HTR-8/SVneo (cell line): ENCODE measurements around the gene FOXO6.

Source experiments
- DNase-seq: peaks from one replicate; pipeline ENCODE4 v3.0.0; 2011; ENCODE audit warnings: low spot score, mixed read lengths; ENCODE audit not compliant: insufficient read length
- FAIRE-seq: peaks from 2 replicates; lab custom pipeline; 2011; peaks lifted over from hg19 to GRCh38; lab: Jason Lieb, UNC

FOXO6 gene

GRCh38 chr1:41360786-41361494, at the start of gene FOXO6:
TSS of gene FOXO6 (plus strand) at chr1:41361434.
- FAIRE-seq (peak; percentile 90), DNase-seq (peak; percentile 94)

DNA sequence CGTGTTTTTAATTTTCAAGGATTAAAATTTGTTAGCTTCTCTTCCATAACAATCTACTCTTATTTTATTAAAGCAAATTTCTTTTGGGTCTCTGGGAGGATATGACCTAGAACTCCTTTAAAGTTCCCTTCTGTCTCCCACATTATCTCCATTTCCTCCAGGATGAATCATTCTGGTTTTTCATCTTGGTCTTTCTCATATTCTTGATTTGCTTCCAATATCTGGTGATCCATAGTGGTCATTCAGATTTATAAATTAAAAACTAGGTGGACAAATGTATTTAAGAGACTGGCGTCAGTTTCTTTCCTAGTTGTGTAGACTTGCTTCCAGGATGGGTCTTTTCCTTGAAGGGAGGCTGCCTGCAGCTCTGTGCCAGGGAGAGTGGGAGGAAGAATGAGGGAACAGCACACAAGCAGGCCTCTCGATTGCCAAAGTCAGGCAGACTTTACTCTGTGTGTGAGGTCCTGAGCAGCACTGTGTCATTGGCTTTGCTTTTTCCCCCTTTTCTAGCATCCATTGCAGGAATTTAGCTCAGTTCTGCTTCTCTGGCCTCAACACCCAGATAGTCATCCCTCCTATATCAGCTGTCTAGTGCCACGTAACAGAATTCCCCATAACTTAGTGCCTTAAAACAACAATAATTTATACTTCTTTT, 48.1 kb upstream of the FOXO6 start:
- FAIRE-seq (no peak), DNase-seq (no peak)

DNA sequence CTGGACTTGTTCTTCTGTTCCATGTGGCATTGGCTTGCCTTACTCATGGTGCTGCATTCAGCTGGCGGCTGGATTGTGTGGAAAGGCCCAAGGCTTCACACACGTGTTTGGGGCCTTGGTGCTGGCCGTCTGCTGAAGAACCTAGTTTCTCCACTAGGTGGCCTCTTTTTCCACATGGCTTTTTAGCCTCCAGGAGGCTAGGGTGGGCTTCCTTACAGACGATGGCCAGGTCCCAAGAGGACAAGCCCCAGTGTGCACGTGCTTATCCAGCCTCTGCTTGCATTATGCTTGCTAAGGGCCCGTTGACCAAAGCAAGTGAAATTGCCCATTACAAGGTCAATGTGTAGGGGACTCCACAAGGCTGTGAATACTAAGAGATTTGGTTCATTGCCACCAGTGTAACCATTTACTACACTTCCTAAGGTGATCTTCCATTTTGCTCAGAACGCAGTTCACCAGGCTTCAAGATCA, 47.5 kb upstream of the FOXO6 start:
- FAIRE-seq (peak; percentile 9), DNase-seq (no peak)

GRCh38 chr1:41314376-41315145, 46.7 kb upstream of the FOXO6 start:
- FAIRE-seq (no peak), DNase-seq (no peak)

DNA sequence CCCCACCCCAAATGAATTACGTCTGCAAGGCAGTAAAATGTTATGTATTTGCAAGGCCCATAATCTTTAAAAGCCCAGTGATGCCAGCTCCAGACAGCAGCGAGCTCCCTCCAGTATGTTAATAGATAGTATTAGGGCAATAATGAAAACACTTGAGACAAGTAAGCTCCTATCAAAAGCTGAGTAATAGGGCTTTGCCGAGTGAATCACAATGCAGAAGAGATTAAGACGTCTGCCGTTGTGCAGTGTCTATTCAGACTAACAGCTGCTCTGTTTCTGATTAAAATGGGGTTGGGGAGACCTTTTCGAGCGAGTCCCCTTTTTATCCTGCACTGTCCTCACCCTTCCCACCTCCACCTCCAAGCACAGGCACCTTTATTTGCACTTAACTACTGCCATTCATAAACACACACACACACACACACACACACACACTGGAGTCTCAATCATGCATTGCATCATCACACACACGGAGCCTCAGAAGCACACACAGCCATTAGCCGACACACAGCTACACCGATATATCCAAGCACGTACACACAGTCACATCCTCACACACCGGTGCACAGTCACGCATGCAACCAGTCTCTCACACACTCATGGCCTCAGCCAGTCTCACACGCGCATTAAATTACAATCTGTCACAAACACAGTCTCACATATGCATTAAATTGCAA, 46.0 kb upstream of the FOXO6 start:
- DNase-seq (no peak), FAIRE-seq (no peak)

DNA sequence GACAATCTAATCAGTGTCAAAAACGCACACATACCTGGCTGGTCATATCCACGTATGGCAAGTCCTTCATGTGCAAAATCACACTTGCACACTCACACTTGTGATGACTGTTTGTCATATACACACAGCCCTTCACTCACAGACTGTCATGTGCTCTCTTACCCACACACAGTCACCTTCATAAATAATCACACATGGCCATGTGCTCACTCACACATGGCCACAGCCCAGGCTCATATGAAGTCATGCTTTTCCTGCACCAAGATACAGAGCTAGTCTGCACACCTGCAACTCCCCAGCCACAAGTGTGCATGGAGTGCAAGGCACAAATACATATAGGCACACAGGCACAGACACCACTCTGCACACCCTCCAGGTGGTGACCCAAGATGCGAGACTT, 45.4 kb upstream of the FOXO6 start:
- FAIRE-seq (no peak), DNase-seq (no peak)

GRCh38 chr1:41317361-41317760, 43.9 kb upstream of the FOXO6 start:
- DNase-seq: no peak
- FAIRE-seq: no peak

DNA sequence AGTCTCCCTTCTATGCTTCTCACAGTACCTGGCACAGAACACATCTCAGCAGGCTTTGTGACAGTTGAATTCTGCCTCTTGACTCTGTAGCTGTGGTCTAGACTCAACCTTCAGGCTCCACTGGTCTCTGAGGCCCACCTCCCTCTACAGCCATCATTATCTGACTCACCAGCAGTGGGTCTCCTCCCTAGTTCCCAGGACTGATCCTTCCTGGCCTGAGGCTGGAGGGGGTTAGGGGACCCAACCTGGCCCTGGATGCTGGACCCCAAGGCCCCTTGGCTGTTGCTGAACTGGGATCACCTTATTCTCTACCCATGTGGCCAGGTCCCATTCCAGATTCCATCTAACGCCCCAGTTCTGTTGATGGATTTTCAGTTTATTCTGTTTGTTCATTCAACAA, 43.1 kb upstream of the FOXO6 start:
- no peak for DNase-seq
- FAIRE-seq: no peak

DNA sequence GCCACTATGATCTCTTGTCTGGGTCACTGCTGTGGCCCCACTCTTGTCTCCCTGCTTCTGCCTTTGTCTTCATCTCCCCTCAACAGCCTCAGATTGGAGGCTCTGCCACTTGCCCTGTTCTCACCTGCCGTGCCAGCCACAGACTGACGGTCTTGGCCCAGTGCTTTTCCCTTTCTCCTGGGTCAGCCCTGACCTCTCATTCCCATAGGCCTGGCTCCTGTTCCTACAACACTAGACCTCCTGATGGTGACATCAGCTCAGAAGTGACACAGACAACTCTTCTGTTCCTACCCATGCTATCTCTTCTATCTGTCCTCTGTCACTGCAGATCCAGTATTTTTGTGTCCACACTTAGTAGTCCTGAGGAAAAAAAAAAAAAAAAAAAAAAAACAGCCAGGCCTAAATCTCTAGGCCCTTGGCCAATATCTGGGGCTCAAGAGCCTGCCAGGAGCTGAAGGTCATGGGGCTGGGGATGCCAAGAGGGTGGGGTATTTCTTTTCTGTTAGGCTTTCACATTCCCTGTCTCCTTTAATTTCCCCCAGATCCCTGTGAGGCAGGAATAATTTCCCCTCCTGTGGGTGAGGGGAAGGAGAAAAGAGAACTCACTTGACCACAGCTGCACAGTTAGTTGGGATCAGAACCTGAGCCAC, 42.0 kb upstream of the FOXO6 start:
- FAIRE-seq (no peak), DNase-seq (no peak)

GRCh38 chr1:41319807-41320711, 41.2 kb upstream of the FOXO6 start:
- peak; percentile 48 for FAIRE-seq
- DNase-seq: no peak

GRCh38 chr1:41320895-41321676, 40.1 kb upstream of the FOXO6 start:
- FAIRE-seq (no peak), DNase-seq (no peak)

DNA sequence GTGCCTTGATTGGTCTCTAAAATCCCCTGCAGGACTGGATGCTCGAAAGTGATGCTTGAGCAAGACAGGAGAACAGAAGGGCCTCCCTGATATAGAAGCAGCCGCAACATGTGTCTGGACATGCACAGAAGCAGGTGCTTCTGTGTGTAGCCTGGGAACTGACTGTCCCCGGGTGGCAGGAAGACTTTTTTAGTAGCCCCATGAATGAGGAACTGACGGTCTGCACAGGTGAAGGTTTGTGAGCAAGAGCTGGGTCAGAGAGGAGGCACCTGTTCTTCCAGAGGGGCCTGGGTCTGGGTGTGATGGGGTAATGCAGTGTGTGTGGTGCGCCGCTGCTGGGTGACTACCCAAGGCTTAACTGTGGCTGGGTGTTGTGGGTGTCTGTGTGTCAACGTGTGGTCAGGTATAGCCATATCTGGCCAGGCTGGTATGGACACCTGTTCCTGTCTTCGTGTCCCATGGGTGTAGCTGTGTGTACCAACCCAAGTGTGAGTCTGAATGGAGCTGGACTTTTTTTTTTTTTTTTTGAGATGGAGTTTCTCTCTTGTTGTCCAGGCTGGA, 39.1 kb upstream of the FOXO6 start:
- no peak for FAIRE-seq
- no peak for DNase-seq

DNA sequence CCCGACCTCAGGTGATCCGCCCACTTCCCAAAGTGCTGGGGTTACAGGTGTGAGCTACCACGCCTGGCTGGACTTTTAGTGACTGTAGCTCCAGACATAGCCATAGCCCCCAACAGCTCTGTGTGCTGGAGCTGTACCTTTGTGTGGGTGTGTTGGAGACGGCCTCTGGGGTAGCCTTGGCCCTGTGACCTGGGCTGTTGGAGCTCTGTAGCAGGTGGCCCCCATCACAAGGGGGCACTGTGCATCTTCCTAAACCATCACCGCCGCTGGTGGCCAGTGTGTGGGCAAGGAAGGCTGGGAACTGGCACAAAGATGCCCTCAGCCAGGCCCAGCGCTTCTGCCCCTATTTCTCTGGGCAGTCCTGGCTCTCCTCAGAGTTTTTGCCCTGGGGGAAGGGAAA, 38.4 kb upstream of the FOXO6 start:
- FAIRE-seq (peak; percentile 80), DNase-seq (peak; percentile 49)

GRCh38 chr1:41323243-41323642, 38.0 kb upstream of the FOXO6 start:
- DNase-seq (no peak), FAIRE-seq (no peak)

DNA sequence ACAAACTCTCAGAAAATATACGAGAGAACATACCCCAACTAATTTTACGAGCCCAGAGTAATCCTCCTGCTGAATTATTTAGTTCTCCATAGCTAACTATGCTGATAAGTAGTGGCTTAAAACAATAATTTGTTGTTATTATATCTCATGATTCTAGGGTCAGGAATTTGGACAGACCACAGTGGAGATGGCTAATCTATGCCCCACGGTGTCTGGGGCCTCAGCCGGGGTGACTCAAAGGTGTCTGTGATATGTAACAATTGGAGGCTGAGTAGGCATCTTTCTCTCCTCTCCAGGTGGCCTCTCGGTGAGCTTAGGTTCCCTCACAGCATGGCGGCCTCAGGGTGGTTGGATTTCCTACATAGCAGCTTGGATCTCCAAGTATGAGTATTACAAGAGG, 35.4 kb upstream of the FOXO6 start:
- FAIRE-seq: no peak
- DNase-seq: no peak

DNA sequence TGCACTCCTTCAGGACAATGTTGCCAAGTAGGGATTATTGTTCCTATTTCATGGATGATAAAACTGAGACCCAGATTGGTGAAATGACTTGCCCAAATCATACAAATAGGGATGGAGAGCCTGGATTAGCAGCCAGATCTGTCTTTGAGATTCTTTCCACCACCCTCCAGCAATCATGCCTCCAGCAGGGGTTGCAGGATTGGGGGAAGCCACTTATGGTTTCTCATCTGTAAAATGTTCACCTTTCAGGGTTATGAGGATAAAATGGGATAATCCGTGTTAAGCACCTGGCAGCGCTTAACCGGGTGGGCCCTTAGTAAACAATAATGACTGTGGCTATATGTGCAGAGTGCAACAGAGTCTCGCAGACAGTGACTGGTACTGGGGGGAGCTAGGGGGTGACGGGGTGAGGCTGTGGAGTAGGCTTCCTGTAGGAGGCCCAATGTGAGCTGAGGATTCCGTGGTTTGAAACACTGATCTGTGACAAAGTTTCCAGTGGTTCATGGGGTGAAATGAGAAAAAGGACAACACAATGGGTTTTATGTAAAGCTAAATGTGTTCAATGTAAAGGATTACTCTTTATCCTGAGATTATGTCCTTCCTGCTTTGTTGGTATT, 33.7 kb upstream of the FOXO6 start:
- FAIRE-seq (no peak), DNase-seq (no peak)

- FAIRE-seq: no peak
- no peak for DNase-seq
Observed at GRCh38 chr1:41328001-41328615, 33.1 kb upstream of the FOXO6 start.
